ENCODE results near the gene PAX8.
"Not testable (repeated sequence)": the region's sequence is repeated elsewhere in the genome, so short reads cannot be mapped to it uniquely, and the experiment has no call there.

Gene PAX8

DNA sequence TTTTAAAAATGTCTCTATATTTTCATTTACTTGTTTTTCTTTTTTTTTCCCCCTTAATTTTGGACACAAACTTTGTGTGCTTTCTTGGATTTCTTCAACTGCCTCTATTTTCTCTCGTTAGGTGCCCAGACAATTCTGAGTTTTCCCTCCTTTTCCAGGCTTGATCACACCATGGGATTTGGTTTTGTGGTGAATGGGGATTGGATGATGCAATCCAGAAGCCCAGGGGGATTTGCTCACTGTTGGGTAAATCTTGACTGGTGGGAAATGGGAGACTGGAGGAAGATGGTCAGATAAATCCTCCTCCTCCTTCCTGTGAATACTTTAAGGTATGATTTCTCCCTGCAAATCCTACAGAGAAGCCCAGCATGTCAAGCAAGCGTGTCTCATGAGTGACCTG, 19.5 kb upstream of the PAX8 start:
- DNase-seq (ENCODE audit: low read depth) = no peak
- TF ChIP-seq, protein P1, sequence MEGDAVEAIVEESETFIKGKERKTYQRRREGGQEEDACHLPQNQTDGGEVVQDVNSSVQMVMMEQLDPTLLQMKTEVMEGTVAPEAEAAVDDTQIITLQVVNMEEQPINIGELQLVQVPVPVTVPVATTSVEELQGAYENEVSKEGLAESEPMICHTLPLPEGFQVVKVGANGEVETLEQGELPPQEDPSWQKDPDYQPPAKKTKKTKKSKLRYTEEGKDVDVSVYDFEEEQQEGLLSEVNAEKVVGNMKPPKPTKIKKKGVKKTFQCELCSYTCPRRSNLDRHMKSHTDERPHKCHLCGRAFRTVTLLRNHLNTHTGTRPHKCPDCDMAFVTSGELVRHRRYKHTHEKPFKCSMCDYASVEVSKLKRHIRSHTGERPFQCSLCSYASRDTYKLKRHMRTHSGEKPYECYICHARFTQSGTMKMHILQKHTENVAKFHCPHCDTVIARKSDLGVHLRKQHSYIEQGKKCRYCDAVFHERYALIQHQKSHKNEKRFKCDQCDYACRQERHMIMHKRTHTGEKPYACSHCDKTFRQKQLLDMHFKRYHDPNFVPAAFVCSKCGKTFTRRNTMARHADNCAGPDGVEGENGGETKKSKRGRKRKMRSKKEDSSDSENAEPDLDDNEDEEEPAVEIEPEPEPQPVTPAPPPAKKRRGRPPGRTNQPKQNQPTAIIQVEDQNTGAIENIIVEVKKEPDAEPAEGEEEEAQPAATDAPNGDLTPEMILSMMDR (IDR thresholded peaks at IDR 0.05; ENCODE audit: insufficient read depth, low read depth, low read length, missing control alignments) = no peak
- H3K4me3 ChIP-seq (ENCODE audit: low read length) = no peak overlapping the region

DNA sequence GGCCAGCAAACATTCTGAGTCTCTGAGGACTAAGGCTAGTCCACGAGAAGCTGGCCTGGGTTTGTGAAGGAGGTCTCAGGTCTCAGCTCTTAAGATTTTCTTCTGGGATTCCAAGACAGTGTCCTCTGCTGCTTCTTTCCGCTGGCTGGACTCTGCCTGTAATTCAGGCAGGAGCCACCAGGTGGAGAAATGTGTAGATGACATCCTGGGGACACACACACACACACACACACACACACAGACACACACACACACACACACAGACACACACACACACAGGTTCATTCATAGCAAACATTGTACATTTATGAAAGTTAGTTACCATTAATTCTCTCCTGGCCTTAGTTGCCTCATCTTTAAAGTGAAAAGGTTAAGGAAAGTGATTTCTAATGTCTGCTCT, 18.9 kb upstream of the PAX8 start:
- not testable (repeated sequence) for DNase-seq (ENCODE audit: low read depth); H3K4me3 ChIP-seq (ENCODE audit: low read length)
- TF ChIP-seq, protein P1 (IDR thresholded peaks at IDR 0.05; ENCODE audit: insufficient read depth, low read depth, low read length, missing control alignments) = peak; percentile 31

DNA sequence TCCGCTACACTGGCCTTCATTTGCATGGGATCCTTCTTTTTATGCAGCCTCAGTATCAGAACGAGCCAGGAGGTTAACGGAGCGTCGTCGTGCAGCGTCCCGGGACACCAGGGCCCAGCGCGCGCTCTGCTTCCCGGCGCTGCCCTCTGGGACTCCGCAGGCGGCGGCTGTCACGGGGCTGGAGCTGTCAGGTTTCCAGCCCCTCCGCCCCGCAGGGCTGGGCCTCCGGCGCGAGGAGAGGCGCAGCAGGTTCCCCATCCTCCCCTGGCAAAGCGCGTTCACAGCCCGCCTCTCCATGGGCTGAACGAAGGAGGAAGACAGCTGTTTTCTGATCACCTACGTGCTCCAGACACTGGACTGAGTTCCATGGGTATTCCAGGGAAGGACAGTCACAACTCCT, 12.5 kb upstream of the PAX8 start:
- H3K4me3 ChIP-seq (ENCODE audit: low read length) = no peak overlapping the region
- TF ChIP-seq, protein P1 (IDR thresholded peaks at IDR 0.05; ENCODE audit: insufficient read depth, low read depth, low read length, missing control alignments) = no peak
- no peak for DNase-seq (ENCODE audit: low read depth)

DNA sequence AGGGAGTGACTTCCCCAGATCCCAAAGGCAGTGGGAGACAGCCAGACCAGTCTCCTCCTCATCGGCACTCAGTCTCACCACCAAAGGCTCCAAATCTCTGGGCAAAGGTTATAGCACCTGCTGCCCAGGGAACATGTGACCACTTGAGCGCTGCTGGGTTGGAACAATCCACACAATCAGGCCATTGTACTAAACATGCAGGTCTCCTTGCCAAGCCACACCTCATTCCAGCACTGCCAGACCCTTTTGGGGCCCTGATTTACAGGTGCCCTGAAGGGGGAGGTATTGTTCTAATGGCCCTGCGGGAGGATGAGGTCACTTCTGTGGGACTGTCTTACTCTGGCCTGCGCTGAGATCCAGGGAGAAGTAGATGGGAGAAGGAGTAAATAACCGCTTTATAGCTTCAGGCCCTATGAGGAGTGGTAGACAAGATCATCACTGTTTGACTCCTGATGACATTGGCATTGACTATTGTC, 10.0 kb upstream of the PAX8 start:
- H3K4me3 ChIP-seq (ENCODE audit: low read length); DNase-seq (ENCODE audit: low read depth): not testable (repeated sequence)

DNA sequence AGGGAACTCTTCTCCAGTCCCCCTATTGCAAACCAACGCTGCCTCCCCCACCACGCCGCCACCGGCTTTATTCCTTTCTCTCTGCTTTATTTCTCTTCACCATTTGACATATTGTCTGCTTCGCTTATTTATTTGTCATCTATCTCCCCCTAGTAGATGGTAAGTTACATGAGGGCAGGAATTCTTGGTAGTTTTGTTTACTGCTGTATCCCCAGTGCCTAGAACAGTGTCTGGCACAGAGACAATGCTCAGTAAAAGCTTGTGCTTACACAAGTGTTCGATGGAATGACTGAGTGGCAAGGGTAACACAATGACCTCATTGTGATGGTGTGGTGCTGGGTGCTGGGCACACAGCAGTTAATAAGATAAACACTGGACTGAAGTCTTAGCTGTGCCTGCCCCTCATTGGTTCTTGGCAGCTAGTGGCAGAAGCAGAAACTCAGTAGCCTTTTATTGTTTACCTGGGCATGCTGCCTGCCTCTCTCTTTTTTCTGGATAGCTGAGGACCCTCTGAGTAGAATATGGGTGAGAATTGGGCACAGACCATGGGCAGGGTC, 9.5 kb upstream of the PAX8 start:
- H3K4me3 ChIP-seq (ENCODE audit: low read length); DNase-seq (ENCODE audit: low read depth): not testable (repeated sequence)

DNA sequence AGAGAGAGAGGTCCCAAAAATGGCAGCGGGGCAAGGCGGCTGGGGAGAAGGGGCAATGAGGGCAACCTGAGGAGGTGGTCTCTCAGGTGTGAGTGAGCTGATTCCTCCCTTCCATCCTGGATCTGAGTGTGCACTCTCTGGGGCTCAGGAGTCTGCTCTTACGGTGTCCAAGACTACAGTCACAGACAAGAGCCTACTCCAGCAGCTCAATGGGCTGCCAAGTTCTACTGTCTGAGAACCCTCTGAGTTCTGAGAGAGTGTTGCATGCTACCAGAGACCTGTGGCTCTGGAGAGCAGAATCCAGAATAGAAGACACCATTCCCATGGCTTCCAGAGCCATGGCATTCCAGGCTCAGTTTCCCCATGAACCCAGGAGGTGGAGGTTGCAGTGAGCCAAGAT, 7.1 kb upstream of the PAX8 start:
- TF ChIP-seq, protein P1 (IDR thresholded peaks at IDR 0.05; ENCODE audit: insufficient read depth, low read depth, low read length, missing control alignments) = no peak
- no peak overlapping the region for H3K4me3 ChIP-seq (ENCODE audit: low read length)
- DNase-seq (ENCODE audit: low read depth) = no peak

DNA sequence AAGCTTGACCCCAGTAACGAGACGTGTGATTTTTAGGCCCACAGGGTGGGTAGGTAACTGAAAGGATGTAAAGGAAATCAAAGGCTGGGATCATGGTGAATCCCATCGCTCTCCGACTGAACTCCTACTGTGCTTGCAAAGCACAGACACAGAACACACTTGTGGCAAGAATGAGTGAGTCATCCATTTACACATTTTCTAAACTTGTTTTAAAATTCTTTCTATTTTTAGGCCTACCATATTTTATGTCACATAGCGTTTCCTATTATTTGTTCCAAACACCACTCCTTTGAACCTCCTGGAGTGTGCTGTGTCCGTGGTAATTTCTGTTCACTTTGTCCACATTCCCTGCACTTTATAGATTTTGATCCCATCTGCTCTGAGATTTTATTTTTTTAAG, 6.3 kb upstream of the PAX8 start:
- DNase-seq (ENCODE audit: low read depth) = peak; percentile 38
- H3K4me3 ChIP-seq (ENCODE audit: low read length) = not testable (repeated sequence)

DNA sequence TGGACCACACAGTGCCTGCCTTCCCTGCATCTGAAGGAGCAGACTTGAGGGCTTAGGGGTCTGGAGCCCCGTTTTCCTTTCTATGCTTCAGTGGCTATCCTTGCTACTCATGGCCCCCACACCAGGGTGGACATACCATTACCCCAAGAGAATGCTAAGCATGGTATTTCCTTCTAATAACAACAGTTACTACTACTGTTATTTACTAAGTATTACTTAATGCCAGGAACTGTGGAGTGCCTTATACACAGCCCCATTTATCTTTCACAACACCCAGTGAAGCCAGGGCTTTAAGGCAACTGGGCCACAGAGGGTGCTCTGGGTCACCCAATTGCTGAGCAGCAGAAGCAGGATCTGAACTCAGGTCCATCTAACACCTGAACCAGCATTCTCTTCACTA, 5.8 kb upstream of the PAX8 start:
- TF ChIP-seq, protein P1 (IDR thresholded peaks at IDR 0.05; ENCODE audit: insufficient read depth, low read depth, low read length, missing control alignments) = no peak
- DNase-seq (ENCODE audit: low read depth) = peak; percentile 30
- no peak overlapping the region for H3K4me3 ChIP-seq (ENCODE audit: low read length)
